GM19193 (cell line): ENCODE measurements around the gene ARAP2.

Experiments used
- POLR2A ChIP-seq: IDR thresholded peaks from 4 replicates; pipeline ENCODE4 v1.6.1; 2011; ENCODE audit not compliant: insufficient read depth, insufficient read length; ENCODE audit errors: extremely low read depth

ARAP2 gene, protein sequence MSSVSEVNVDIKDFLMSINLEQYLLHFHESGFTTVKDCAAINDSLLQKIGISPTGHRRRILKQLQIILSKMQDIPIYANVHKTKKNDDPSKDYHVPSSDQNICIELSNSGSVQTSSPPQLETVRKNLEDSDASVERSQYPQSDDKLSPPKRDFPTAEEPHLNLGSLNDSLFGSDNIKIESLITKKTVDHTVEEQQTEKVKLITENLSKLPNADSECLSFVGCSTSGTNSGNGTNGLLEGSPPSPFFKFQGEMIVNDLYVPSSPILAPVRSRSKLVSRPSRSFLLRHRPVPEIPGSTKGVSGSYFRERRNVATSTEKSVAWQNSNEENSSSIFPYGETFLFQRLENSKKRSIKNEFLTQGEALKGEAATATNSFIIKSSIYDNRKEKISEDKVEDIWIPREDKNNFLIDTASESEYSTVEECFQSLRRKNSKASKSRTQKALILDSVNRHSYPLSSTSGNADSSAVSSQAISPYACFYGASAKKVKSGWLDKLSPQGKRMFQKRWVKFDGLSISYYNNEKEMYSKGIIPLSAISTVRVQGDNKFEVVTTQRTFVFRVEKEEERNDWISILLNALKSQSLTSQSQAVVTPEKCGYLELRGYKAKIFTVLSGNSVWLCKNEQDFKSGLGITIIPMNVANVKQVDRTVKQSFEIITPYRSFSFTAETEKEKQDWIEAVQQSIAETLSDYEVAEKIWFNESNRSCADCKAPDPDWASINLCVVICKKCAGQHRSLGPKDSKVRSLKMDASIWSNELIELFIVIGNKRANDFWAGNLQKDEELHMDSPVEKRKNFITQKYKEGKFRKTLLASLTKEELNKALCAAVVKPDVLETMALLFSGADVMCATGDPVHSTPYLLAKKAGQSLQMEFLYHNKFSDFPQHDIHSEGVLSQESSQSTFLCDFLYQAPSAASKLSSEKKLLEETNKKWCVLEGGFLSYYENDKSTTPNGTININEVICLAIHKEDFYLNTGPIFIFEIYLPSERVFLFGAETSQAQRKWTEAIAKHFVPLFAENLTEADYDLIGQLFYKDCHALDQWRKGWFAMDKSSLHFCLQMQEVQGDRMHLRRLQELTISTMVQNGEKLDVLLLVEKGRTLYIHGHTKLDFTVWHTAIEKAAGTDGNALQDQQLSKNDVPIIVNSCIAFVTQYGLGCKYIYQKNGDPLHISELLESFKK (N-terminal part only)

DNA sequence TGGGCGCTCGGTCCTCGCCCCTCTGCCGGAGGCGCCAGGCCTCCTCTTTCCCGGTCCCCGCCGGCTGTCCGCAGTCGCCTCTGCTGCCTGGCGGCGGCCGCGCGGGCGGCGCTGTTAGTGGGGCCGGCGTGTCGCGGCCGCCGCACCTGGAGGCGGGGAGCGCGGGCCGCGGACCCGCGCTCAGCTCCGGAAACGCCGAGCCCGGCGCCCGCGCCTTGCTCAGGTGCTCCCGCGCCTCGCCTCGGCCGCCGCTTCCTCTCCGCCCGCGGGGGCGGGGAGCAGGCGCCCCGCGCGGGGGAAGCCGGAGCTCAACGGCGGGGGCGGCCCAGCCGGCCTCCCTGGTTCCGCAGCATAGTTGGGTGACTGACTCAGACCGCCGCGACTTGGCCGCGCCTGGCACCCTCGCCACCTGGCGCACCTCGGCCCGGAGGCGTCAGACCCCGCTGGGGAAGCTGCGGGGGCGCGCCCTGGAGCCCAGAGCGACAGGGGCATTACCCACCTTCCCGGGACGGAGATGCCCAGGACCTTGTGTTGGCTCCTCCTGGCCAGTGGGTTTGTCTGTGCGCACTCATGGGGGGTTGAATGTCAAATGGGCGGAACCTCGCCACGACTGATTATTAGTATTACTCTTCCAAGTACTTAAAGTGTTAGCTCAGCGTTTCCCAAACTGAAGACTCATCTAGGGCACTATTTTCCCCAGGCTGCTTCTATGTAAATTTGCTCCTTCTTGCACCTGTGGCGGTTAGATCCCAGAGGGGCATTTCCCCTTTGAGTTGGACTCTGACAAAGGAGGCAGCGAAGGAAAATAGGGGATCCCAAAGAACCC, at the start of gene ARAP2:
ARAP2 (minus strand) TSS at position 258 of the 826 bp plus-strand sequence. CDS start 15,028 bp downstream, outside the sequence.
- TF ChIP-seq POLR2A, result peak; percentile 61

DNA sequence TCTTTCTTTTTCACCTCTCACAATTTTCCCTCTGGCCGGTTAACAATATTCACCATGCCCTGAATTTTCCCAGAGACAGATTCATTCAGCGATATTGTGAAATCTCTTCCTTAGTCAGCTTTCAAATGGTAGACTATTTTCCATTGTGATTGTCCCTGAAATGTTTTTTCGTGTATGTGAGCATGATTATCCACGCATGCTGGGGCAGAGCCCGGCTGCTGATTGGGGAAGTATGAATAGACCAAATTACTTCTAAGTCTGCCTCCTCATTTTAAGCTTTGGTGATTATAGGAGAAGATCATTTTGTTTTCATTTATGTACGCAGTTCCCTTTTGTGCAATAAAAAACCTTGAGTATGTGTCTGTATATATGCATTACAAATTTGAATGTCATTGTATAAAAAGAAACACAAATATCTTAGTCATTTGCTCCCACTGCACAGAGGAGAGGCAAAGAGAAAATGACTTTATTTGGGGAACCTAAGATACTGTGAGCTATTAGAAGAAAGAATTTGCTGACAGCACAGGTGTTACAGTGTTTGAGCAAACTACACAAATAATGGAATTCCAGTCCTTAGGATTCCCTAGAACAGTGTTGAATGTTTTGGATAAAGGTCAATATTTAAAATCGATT, 48.4 kb upstream of the ARAP2 start:
- TF ChIP-seq POLR2A, result no peak

DNA sequence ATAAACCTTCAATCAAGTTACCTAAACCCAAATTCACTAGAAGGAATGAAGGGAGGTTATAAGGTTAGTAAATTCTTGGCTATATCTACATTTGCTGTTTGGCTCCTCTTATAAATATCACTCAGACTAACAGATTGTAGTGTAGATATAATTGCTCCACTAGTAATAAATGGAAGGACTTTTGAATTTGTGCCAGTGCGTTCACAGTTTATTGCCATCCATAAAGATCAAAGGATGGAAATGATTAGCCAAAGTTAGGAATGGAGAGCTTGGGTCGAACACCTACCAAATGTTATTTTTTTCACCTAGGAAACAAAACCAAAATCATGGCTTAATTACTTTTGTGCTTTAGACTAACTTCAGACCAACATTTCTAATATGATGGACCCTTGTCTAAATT, 46.3 kb upstream of the ARAP2 start:
- TF ChIP-seq POLR2A, result no peak

DNA sequence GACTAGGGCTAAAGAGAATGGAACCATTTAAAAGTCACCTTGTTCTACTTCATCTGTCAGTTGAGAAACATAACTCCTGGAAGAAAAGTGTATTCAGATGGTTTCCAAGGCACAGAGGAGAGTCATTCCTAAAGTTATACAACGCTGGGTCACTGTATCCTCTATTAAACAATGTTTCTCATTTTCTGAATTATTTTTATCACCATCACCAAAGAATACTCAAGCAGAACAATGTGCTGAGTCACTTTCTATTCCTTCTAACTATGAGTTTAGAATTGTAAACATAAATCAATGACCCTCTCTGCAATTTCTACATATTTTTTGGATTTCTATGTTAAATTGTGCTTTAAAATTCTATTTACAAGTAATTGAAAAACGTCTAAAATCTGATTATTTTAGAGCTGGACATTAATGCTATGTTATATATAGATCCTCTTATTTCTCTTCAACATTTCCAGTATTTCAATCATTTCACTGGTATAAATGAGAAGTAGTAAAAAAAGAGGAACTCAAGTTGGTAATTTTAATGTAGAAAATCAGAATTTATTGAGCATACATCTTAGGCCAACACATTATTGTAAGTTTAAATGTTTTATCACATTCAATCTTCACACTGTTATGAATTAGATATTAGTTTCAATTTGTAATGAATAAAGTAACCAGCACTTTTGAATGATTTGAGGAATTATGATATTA, 44.6 kb upstream of the ARAP2 start:
- TF ChIP-seq POLR2A, result no peak

DNA sequence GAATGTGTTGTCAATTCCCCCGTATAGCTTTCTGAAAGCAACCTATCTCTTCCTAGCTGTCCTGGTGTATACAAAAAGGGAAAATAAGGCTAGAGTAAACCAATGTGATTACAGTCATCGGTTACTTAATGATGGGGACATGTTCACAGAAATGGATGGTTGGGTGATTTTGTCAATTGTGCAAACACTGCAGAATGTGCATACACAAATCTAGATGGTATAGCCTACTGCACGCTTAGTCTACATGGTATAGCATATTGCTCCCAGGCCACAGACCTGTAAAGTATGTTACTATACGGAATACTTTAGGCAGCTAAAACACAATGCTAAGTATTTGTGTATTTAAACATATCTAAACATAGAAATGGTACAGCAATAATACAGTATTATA, 42.2 kb upstream of the ARAP2 start:
- TF ChIP-seq POLR2A, result no peak

DNA sequence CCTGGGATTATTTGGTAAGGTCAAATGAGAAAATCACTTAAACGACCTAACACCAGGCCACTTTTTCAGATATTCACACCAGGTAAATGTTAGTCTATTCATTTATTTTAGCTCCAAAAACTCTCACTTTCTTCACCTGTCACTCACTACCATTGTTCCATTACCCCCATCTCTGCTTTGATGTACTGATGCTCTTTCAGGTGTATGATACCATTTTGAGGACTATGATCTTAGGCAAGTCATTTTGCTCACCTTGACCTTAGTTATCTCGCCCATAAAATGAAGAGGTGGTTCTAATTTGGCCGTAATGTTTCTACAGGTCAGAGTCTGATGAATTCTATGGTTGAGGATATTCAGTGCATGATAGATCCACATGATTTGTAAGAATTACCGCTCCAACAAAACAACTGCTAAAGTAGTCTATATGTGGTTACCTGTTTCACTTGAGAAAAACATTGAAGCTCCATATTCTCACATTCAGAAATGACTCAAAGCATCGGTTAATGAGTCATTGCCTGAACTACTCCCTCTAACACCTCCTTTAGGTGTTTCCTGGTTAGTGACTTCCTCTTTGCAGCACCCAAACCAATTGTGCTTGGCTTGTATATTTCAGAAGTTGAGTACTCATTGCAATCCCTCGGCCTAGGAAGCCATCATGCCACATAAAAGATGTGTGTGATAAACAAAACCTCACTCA, 41.6 kb upstream of the ARAP2 start:
- no peak for TF ChIP-seq POLR2A

DNA sequence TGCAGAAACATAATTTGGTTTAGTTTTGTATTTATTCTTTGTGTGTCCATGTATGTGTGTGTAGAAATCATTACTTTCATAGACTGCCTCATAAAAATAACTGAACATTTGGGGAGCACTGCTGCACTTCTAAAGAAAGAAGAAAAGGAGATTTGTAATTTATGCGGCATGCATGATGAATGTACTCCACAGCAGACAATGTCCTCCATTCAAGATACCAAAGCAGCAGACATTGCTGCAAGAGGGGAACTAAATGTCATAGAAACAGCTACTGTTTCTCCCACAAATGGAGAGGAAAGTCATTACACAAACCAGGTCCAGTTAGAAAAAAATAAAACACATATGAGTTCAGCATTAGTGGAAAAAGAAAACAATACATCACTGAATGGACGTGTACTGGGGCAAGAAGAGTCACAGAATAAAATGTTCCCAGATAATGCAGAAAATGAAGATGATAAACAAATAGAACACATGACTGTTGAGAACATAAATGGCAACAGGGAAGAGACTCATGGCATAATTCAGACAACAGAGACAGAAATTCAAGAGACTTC, 39.7 kb upstream of the ARAP2 start:
- no peak for TF ChIP-seq POLR2A

DNA sequence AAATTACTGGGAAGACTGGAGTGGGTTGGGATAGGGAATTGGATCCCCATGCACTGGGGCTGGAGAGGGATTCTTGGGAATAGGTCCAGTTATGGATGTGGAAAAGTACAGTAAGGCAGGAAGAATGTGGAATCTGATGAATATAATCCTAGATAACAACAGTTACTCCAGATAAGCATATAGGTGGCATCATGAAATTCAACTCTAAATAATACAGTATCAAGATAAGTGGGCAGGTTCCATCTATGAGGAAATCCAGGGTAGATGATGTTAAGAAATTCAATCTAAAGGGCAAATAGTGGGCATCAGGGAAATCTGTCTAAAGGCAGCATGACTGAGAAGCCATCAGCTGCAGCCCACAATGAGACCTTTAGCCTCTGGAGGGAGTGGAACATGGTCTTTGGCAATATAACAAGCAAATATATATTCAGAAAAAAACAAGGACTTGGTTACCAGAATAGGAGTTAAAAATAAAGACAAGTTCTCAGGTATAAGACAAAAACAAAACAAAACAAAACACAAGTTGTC, 38.3 kb upstream of the ARAP2 start:
- TF ChIP-seq POLR2A, result no peak

DNA sequence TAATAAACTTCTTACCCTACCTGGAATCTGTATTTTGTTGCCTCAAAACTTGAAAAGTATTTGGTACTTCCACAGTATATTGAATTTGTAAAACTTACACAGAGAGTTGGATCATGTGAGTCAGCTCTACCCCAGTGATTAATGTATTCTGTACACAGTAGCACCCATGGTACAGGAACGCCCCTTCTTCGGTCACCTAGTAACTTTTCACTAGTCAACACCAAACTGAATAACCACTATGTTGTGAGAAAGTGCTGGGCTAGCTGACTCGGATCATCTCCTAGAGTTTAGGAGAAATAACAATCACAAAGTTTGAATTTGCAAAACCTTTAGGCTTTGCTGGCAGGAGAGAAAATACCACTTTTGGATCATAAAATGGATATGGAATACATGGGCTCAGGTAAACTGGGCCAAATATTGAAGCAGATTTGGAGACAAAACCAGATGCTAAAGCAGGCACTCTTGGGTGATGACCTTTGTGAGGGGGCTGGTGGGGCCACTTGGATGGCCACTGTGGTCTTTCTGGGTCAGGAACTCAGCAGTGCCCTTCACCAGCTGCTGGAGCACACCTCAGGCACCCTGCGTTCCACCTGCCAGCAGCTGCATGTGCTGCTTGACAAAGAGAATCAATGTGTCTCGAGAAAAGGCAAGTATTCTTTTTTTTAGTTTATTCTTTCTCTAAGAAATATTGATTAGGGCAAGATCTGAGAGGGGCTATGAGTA, 37.2 kb upstream of the ARAP2 start, which contains the start of gene DTHD1:
DTHD1 (plus strand) TSS at position 233 of the 723 bp plus-strand sequence; CDS start at position 376, 143 bp downstream.
- no peak for TF ChIP-seq POLR2A

DNA sequence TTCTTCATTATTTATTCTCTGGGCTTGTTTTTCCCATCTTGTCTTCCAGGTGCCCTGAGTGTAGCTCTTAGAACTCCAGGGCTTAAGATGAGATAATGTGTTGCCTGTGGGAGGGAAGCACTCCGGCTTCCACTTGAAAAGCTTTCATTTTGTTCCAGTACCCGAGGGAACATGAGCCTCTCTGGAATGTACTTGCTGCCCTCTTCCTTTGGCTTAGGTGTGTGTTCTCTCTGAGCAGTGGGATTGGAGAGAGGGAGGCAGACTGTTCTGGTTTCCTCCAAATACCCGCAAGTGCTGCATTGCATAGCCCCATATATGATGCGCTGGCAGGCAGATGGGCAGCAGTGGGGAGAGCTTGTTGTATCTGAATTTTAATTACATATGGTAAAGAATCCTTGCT, 36.2 kb upstream of the ARAP2 start:
- TF ChIP-seq POLR2A, result no peak

DNA sequence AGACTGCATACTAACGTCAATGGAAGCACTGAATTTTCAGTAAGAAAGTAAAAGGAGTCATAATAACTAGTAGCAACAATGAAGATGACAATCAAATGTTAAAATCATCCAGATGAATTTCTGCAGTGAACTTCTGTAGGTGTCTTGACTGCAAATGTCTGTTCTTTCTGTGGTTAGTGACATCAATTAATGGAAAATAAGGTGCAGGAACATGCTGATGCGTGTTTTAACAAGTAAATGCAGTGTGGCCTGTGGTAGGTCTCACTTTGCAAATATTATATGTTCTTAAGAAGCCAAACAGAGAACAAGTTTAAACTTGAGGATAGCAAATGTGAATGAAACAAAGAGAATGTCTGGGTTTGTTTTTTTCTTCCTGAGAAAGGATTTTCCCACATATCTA, 34.5 kb upstream of the ARAP2 start:
- TF ChIP-seq POLR2A, result no peak
